SW480 (cell line): ENCODE measurements around the gene RBBP4.

Experiments used
- DNase-seq: peaks from one replicate; pipeline ENCODE4 v3.0.0-alpha.2; 2016; ENCODE audit warnings: low spot score

Gene RBBP4

DNA sequence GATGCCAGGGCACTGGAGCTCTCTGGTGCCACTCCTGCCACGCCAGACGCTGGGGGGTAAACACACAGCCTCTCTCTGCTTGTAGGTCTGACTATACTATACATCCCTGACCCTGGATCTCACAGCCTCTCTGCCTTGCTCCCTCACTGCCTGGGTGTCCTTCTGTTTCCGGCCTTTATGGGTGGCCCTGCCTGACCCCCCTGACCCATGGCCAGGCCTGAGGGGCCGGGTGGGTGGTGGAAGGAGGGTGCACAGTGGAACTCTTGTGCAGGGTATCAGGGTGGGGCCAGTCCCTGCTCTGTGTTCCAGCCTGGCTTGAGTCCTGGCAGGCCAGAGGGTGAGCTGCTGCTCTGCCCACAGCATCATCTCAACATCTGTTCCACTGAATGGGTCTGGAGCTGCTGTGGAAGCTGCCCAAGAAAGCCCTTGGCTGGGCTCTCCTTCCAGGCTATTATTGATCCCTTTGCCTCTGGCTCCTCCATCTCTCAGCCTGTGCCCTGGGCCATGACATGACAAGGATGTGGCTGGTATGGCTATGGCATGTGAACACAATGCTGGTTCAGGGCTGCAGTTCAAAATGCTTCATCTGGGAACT, 68.8 kb downstream of the RBBP4 start:
- DNase-seq, result no peak

- peak; percentile 83 for DNase-seq
Observed at GRCh38 chr1:32724678-32725614, 73.9 kb downstream of the RBBP4 start.

DNA sequence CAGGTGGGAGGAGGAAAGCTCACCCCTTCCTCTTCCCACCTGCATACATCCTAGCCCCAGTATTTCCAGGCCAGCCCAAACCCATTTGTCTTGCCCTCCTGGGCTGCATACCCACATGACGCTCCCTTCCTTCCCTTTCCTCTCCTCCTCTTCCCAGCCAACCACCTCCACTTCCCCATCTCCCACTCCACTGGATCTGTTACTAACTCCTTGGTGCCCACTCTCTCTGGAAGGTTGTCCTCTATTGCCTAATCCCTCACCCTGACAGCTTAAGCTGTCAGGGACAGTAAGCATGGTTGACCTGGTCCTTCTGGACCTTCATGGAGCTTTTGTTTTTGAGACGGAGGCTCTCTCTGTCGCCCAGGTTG, 74.6 kb downstream of the RBBP4 start:
- DNase-seq, result no peak

- no peak for DNase-seq
Observed at GRCh38 chr1:32727876-32728275, 76.9 kb downstream of the RBBP4 start.

DNA sequence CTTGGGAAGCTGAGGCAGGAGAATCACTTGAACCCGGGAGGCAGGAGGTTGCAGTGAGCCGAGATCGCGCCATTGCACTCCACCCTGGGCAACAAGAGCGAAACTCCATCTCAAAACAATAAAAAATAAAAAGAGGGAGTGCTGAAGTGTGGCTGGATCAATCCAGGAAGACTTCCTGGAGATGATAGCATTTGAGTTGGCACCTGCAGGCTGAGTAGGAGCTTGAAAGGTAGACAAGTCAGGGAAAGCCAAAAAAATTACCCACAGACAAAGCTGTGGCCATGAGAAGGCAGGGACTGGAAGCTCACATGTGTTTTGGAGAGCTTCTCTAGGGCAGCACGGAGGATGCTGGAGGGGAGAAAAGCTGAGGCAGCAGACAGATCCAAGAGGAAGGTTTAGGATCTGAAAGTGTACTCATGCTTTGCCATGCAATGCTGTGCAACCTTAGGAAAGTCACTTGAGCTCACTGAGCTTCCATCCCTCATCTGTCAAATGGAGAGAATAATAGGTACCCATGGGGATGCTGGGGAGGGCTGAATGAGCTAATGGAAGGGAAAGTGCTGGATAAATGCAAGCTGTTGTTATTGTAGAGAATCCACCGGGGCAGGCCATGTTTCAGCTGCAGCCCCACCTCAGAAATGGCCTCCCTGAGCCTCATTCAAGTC, 77.5 kb downstream of the RBBP4 start:
- DNase-seq, result no peak

DNA sequence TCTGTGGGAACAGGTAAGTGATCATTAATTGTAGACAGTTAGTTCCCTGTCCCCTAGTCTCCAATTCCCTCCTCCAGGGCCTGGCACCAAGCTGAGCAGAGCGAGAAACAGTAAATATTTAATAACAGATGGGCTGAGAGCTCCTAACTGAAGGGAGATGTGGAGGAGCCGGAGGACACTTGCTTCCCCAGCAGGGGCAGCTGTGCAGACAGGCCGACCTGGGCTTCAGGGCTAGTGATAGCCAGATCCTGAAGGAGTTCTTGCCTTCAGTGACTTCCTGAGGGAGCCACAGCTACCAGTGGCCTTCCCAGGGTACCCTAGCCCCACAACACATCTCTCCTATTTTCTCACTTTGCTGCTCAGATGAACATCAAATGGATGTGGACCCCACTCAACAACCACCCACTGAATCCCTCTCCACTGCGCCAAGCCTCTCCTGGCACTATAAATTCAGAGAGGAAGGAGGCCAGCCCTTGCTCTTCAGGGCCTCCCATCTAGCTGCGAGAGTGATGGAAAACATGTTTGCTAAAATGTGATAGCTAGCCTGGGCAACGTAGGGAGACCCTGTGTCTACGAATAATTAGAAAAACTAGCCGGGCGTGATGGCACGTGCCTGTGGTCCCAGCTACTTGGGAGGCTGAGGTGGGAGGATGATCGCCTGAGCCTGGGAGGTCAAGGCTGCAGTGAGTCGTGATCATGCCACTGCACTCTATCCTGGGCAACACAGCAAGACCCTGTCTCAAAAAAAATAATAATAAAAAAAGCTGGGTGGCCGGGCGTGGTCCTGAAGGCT, 78.4 kb downstream of the RBBP4 start:
- DNase-seq, result no peak

DNA sequence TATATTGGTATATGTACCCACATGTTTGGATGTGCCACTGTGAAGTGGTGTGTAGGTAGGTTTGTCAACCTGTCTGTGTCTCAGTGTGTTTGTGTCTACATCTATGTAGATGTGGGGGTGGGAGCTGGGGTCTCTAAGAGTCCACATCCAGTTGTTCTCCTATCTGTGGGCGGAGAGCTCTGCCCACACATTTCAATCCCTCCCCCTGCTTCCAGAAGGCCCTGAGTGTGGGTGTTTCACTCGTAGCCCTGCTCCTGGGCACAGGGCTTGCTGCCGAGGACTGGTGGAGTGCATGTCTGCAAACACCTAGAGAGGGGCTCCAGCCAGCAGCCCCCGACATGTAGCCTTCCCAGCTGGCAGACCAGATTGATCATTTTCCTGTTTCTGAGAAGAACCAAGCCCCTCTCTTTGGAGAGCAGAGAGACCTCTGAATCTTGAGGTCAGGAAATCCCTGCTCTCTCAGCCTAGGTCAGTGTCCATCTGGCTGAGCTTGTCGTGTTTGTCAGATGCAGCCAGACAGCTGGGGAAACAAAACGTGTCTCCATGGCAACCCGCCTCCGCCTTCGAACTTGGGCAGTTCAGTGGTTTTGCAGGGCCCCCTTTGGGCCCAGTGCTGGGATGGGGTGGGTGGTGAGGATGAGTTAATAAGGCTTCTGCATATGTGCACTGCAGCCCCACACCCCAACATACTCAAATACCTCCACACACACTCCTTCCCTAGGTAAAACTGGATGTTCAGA, 82.7 kb downstream of the RBBP4 start:
- DNase-seq, result no peak
